GM18508 (cell line): ENCODE measurements around the gene TMEM178B.

Source experiments
- ATAC-seq: cut with Tn5 transposase; IDR thresholded peaks from one replicate; pipeline ENCODE4 v1.9.1; 2021; ENCODE audit warnings: moderate number of reproducible peaks; ENCODE audit not compliant: insufficient read depth, unreplicated experiment

TMEM178B gene

GRCh38 chr7:141442781-141443180 lies 368.9 kb downstream of the TMEM178B start:
- ATAC-seq: no peak

- ATAC-seq: no peak
These were observed 371.1 kb downstream of the TMEM178B start for GRCh38 chr7:141444961-141445360.

GRCh38 chr7:141451232-141451631 lies 377.4 kb downstream of the TMEM178B start:
- no peak for ATAC-seq

- ATAC-seq: no peak
These were observed 379.0 kb downstream of the TMEM178B start for GRCh38 chr7:141452911-141453310.

GRCh38 chr7:141454338-141454737 lies 380.5 kb downstream of the TMEM178B start:
- ATAC-seq: no peak

- no peak for ATAC-seq
These were observed 381.9 kb downstream of the TMEM178B start for GRCh38 chr7:141455723-141456122.

GRCh38 chr7:141456298-141456697 lies 382.4 kb downstream of the TMEM178B start:
- ATAC-seq: no peak

- ATAC-seq: no peak
These were observed 382.8 kb downstream of the TMEM178B start for GRCh38 chr7:141456711-141457110.

- no peak for ATAC-seq
These were observed 387.2 kb downstream of the TMEM178B start for GRCh38 chr7:141460781-141461715.

GRCh38 chr7:141461924-141462323 lies 388.1 kb downstream of the TMEM178B start:
- ATAC-seq: no peak

GRCh38 chr7:141462958-141463357 lies 389.1 kb downstream of the TMEM178B start:
- ATAC-seq: no peak

GRCh38 chr7:141463986-141464385 lies 390.1 kb downstream of the TMEM178B start:
- no peak for ATAC-seq

- no peak for ATAC-seq
These were observed 390.7 kb downstream of the TMEM178B start for GRCh38 chr7:141464551-141464950.

- no peak for ATAC-seq
These were observed 392.5 kb downstream of the TMEM178B start for GRCh38 chr7:141466151-141466904.

GRCh38 chr7:141468341-141468740 lies 394.5 kb downstream of the TMEM178B start:
- ATAC-seq: no peak

GRCh38 chr7:141475679-141476078 lies 401.8 kb downstream of the TMEM178B start:
- no peak for ATAC-seq

GRCh38 chr7:141477865-141478264 lies 404.0 kb downstream of the TMEM178B start:
- no peak for ATAC-seq

GRCh38 chr7:141478845-141479244 lies 405.0 kb downstream of the TMEM178B start:
- ATAC-seq: no peak

- ATAC-seq: no peak
These were observed 407.1 kb downstream of the TMEM178B start for GRCh38 chr7:141480953-141481352.

GRCh38 chr7:141481971-141482370 lies 408.1 kb downstream of the TMEM178B start:
- no peak for ATAC-seq

GRCh38 chr7:141483044-141483443 lies 409.2 kb downstream of the TMEM178B start:
- no peak for ATAC-seq
